Choroid plexus epithelial cell (primary cell): Measurements from ENCODE around the gene VPS72.

Experiments used
- DNase-seq: peaks from one replicate; pipeline ENCODE4 v3.0.0-alpha.2; 2010; ENCODE audit warnings: low read depth
- H3K4me3 ChIP-seq: 2 replicates; pipeline ENCODE4 v1.5.1; 2011; ENCODE audit warnings: low read depth, mild to moderate bottlenecking, control low read depth, low read length, moderate library complexity
- TF ChIP-seq, protein P1 (sequence below): conservative IDR thresholded peaks from 2 replicates; pipeline ENCODE4 v1.5.1; 2011; ENCODE audit warnings: low read depth, mild to moderate bottlenecking, control low read depth, inconsistent platforms, low read length, moderate library complexity

Gene VPS72

DNA sequence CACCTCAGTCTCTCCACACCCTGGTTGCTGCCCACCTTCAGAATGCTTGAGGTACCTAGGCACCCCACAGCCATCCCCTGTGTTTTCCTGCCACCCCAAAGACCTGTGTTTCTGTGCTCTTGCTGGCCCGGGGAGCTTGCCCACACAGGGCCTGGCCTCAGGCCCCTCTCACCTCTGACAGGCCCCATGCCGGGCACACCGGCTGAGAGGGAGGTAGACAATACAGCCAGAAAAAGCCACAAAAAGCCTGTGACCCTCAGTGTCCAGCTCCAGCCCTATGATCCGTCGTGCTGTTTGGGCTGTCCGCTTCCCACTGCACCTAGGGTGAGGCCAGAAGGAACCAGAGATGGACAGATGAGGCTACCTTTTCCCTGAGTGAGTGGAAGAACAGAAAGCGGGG, 55.0 kb downstream of the VPS72 start:
- no peak overlapping the region for H3K4me3 ChIP-seq
- no peak for DNase-seq
- TF ChIP-seq, protein P1, sequence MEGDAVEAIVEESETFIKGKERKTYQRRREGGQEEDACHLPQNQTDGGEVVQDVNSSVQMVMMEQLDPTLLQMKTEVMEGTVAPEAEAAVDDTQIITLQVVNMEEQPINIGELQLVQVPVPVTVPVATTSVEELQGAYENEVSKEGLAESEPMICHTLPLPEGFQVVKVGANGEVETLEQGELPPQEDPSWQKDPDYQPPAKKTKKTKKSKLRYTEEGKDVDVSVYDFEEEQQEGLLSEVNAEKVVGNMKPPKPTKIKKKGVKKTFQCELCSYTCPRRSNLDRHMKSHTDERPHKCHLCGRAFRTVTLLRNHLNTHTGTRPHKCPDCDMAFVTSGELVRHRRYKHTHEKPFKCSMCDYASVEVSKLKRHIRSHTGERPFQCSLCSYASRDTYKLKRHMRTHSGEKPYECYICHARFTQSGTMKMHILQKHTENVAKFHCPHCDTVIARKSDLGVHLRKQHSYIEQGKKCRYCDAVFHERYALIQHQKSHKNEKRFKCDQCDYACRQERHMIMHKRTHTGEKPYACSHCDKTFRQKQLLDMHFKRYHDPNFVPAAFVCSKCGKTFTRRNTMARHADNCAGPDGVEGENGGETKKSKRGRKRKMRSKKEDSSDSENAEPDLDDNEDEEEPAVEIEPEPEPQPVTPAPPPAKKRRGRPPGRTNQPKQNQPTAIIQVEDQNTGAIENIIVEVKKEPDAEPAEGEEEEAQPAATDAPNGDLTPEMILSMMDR: no peak

DNA sequence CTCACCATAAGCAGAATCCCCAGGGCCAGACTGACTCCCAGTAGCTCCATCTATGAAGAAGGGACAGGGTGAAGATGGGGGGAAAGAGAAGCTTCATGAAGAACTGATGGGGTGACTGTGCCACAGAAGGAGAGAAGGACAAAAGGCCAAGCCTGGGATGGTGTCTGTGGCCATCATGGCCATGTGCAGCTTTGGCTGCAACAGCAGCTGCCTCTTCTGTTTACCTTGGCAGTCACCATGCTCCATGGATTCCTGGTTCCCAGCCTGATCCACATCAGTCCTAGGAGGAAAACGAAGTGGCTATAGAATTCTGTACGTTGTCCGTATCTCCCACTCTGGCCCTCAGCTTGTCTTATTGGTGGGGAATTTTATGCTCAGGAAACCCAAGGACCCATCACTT, 55.6 kb downstream of the VPS72 start:
- no peak for DNase-seq
- TF ChIP-seq, protein P1: no peak
- no peak overlapping the region for H3K4me3 ChIP-seq

DNA sequence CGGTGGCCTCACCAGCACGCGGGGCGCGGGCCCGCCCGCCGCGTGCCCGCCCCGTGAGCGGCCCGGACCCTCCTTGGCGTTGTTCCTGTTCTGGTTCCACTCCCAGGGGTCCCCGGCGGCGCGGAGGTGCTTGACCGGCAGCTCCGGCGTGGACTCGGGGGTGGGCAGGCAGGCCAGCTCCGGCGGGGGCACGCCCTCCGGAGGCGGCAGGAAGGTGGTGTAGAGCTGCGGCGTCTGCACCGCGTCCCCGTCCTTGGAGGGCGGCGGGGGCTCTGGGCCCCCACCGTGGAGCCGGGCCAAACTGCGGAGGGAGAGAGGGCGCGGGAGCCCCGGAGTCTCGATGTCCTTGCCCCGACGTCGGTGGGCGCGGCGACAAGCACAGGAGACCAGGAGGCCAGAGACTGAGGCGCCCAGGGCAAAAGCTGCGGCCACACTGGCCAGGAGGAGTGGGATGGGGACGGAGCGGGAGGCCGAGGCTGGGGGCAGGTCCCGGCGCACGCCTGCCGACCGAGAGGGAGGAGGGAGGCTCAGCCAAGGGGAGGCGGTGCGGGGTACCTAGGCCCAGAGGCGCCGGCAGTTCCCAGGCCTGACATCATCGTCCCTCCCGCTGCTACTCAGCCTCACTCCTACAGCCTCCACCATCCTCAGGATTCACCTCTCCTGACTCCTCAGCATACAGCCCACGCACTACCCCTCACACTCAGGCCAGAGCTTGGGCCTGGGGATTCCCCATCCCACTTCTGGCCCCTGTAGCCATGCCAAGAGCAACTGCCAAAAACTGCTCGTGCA, 56.8 kb downstream of the VPS72 start:
- H3K4me3 ChIP-seq: no peak overlapping the region
- DNase-seq: no peak
- TF ChIP-seq, protein P1: no peak

DNA sequence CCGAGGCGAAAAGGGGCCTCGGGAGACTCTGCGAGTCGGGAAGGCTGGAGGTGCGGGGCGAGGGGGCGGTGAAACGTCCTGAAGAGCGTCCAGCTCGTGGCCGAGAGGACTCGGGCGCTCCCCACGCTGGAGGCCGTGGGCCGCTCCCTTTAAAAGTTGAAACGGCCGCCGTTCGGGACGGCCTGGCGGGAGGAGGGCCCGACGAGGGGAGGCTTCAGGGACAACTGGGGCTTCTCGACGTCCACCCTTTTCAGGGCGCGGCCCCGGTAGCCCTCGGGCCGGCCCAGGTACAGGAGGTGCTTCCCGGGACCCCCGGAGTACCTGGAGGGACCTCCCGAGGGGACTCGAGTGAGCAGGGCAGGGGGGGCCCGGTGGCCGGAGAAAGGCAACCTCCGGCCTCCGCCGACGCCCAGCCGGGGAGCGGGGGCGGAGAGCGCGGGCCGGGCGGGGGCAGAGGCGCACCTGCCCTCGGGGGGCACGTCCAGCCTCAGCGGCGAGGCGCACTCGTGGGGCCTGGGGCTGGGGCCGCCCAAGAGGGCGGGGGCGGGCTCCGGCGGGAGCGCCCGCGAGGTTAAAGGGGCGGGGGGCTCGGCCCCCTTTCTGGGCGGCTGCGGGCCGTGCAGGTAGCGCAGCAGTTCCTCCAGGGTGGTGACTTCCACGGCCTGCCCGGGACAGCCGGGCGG, 57.5 kb downstream of the VPS72 start:
- DNase-seq: no peak
- TF ChIP-seq, protein P1: no peak
- H3K4me3 ChIP-seq: no peak overlapping the region

DNA sequence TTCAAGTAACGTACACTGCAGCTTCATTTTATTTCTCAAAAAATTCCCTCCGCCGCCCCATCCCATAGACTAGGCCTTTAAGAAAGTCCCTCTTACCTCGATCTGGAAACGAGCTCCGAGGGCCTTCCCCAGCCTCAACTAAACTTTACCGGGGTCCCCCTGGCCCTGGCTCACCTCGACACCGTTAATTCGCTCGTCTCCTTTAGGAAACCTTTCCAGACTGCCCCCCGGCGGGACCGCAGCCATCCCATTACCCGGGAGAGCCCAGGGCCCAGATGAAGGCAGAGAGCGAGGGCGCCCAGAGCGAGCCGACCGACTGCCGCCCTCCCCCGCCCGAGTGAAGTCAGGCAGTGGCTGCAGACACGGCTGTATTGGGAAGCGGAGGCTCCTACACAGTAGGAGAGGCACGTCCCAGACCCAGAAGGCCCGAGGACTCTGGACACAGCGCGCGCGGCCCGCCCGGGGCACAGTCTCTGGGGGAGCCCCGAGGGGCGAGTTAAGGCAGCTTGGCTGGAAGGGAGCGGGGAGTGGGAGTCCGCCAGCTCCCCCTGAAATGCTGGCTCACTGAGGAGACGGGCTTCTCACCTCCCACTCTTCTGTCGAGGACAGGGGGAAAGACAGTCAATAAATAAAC, 58.2 kb downstream of the VPS72 start:
- DNase-seq: peak; percentile 25
- peak overlapping the region; percentile 56 for H3K4me3 ChIP-seq
- TF ChIP-seq, protein P1: no peak

DNA sequence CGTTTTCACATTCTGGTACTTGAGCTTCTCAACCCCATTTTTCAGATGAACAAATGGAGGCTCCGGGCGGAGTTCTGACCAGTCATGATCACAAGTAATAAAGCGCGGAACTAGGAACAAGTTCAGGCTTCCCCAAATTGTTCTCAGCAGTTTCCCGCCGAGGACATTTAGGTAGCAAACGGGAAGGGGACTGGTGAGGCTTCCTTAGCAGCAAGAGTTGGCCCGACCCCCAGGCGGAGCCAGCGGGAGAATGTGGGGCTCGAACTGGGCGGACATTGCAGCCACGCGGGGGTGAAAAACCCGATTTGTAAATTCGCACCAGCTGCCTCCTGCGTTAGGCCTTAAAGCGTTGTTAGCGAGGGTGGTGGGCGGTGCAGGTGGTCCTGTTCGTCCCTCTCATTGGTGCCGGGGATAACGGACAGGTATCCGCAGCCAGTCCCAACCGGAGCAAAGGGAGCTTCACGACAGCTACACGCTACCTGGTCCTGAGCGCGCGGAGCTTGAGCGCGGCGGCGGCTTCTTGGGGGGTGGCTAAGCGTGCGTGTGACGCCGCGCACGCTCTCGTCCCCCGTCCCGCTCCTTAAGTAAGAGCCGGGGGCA, 58.9 kb downstream of the VPS72 start:
- DNase-seq: peak; percentile 96
- H3K4me3 ChIP-seq: peak overlapping the region; percentile 56
- TF ChIP-seq, protein P1: peak; percentile 18
